A204.1 (cell line): ENCODE measurements around the gene VPREB3.

ENCODE experiments used
- FAIRE-seq: peaks from 2 replicates; lab custom pipeline; 2012; peaks lifted over from hg19 to GRCh38; lab: Jason Lieb, UNC

The VPREB3 gene

GRCh38 chr22:23782703-23783102, 28.5 kb upstream of the VPREB3 start:
- FAIRE-seq, result no peak

DNA sequence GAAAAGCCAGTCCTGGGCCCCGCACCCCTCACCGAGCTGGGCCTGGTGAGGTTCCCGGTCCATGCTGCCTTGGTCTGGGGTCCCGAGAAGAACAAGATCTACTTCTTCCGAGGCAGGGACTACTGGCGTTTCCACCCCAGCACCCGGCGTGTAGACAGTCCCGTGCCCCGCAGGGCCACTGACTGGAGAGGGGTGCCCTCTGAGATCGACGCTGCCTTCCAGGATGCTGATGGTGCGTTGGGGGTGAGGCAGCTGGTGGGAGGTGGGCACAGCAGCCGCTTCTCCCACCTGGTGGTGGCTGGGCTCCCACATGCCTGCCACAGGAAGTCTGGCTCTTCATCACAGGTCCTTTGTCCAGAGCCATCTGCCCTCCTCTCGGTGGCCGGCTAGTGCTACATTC, 28.0 kb upstream of the VPREB3 start:
- no peak for FAIRE-seq

- FAIRE-seq, result no peak
Observed at GRCh38 chr22:23781511-23782183, 27.4 kb upstream of the VPREB3 start.

DNA sequence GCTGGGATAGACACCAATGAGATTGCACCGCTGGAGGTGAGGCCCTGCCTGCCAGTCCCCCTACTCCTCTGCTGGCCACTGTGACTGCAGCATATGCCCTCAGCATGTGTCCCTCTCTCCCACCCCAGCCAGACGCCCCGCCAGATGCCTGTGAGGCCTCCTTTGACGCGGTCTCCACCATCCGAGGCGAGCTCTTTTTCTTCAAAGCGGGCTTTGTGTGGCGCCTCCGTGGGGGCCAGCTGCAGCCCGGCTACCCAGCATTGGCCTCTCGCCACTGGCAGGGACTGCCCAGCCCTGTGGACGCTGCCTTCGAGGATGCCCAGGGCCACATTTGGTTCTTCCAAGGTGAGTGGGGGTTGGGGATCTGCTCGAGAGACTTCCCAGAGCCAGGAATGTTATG, 26.8 kb upstream of the VPREB3 start:
- FAIRE-seq, result no peak

- FAIRE-seq, result no peak
Observed at GRCh38 chr22:23780146-23780748, 26.0 kb upstream of the VPREB3 start.

GRCh38 chr22:23779731-23780130, 25.5 kb upstream of the VPREB3 start:
- no peak for FAIRE-seq

DNA sequence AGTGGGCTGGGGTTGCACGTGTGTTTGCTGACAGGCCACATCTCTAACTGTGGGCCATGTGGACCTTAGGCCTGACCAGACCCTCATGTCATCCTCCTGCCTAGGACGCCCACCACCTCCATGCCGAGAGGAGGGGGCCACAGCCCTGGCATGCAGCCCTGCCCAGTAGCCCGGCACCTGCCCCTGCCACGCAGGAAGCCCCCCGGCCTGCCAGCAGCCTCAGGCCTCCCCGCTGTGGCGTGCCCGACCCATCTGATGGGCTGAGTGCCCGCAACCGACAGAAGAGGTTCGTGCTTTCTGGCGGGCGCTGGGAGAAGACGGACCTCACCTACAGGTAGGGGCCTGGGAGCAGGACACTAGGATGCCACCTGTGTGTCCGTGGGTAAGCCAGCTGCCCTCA, 24.9 kb upstream of the VPREB3 start:
- no peak for FAIRE-seq

DNA sequence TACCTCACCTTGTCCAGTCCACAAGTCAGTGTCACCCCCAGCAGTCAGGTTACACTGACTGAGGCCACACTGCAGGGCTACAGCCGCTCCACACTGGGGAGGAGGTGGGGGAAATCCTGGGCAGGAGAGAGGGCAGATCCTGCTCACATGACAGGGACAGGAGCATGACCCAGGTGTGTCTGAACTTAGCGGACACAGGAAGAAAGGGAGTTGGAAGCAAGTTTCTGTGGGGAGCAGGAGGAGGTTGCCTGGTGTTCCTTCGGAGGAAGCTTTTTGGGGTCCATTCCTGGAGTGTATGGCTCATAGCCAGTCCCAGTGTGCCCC, 24.3 kb upstream of the VPREB3 start:
- no peak for FAIRE-seq

GRCh38 chr22:23777776-23778576, 23.8 kb upstream of the VPREB3 start:
- FAIRE-seq, result no peak

GRCh38 chr22:23775779-23776375, 21.7 kb upstream of the VPREB3 start:
- no peak for FAIRE-seq

DNA sequence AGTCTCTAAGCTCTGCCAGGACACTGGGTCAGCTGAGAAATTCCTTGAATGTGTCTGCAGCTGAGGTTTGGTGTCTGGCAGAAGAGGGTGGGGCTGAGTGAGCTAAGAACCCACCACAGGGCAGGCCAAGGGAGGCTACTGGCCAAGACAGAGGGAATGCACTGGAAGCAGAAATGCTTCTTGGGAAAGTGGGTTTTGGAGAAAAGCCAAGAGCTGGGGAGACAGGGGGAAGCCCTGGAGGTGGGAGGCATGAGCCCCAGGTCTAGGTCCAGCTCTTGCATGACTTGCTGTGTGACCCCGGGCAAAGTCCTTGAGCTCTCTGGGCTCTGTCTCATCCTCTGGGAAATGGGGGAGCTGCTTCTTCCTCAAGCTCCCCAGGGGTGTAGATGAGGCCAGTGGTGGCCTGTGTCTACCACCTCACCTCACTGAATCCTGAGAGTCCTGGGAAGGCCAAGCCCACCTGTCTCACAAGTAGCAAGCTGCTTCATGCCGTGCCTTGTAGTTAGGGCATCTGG, 20.8 kb upstream of the VPREB3 start:
- FAIRE-seq, result no peak

- FAIRE-seq, result no peak
Observed at GRCh38 chr22:23774114-23774921, 20.1 kb upstream of the VPREB3 start.

DNA sequence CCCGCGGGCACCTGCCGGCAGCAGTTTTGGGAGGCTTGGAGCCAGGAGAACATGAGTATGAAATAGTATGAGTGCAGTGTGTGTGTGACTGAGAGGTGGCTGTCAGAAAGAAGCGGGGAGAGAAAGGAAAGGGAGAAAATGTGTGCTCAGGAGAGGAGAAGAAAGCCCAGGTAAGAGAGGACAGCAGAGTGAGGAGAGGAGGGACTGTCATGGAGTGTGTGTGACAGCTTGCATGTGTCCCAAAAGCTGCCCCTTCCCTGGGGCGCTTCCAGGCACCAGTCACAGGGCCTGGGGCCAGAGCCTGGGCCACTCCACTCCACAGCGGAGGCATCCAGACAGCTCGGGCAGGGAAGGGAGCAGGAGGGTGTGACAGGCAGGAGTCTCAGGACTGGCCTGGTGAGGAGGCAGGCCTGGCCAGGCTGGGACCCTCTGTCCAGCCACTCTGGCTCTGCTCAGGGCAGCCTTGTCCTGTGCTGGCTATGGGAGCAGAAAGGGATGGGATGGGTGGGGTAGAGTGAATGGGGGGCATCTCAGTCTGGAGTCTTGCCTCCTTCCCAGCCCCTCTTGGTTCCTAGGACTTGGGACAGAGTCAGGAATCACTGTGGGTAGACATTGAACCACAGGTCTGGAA, 19.4 kb upstream of the VPREB3 start:
- no peak for FAIRE-seq

- FAIRE-seq, result no peak
Observed at GRCh38 chr22:23772649-23773473, 18.6 kb upstream of the VPREB3 start, which contains the start of gene MMP11. Gene MMP11 (plus strand): TSS chr22:23772849. CDS start chr22:23772871, 22 bp downstream.

- no peak for FAIRE-seq
Observed at GRCh38 chr22:23772315-23772648, 18.1 kb upstream of the VPREB3 start.

GRCh38 chr22:23769321-23769965, 15.2 kb upstream of the VPREB3 start:
- FAIRE-seq, result no peak

- no peak for FAIRE-seq
Observed at GRCh38 chr22:23767673-23768548, 13.7 kb upstream of the VPREB3 start, which contains the start of gene CHCHD10. Gene CHCHD10 (minus strand): TSS chr22:23767972. CDS start chr22:23767874, 98 bp downstream.

- FAIRE-seq, result no peak
Observed at GRCh38 chr22:23767303-23767672, 13.1 kb upstream of the VPREB3 start.
